Sigmoid colon (tissue), 7 donors: ENCODE data around the gene TMEM121B. TPM values are rescaled to one million over a fixed set of nuclear protein-coding genes. Genes with fewer than 3 reads are reported as not detected.
A peak's percentile ranks its signal among the peaks of the same experiment; 100 is the strongest.

Experiments
- DNase-seq: peaks from one replicate; pipeline ENCODE4 v3.0.0-alpha.2; 2019
- H3K27ac ChIP-seq, 4 donors: fragments of 200-600 bp; sonication (generic); one replicate each; pipeline ENCODE4 v1.5.1; 2016 to 2019; ENCODE audit warnings: mild to moderate bottlenecking in 1 of 4
- H3K27me3 ChIP-seq, 3 donors: fragments of 200-600 bp; sonication (generic); one replicate each; pipeline ENCODE4 v1.5.1; 2019; ENCODE audit warnings: mild to moderate bottlenecking in 1 of 3
- H3K36me3 ChIP-seq, 4 donors: fragments of 200-600 bp; sonication (generic); one replicate each; pipeline ENCODE4 v1.5.1; 2016 to 2019
- H3K4me1 ChIP-seq, 4 donors: fragments of 200-600 bp; sonication (generic); one replicate each; pipeline ENCODE4 v1.5.1; 2017 to 2019
- H3K4me3 ChIP-seq, 4 donors: fragments of 200-600 bp; sonication (generic); one replicate each; pipeline ENCODE4 v1.5.1; 2017 to 2019; ENCODE audit warnings: mild to moderate bottlenecking in 2 of 4, moderate library complexity in 1 of 4
- H3K9me3 ChIP-seq, 4 donors: fragments of 200-600 bp in 3 of 4; sonication (generic) in 3 of 4; one replicate each; pipeline versions ENCODE4 v1.5.1 to v1.6.1; 2013 to 2019
- EP300 ChIP-seq, 4 donors: sonication (generic); formaldehyde crosslinking; IDR thresholded peaks; one replicate each; pipeline ENCODE4 v1.6.1; 2017; ENCODE audit warnings: antibody characterized with exemption in 4 of 4
- POLR2A ChIP-seq, 2 donors: fragments of 450-650 bp; IDR thresholded peaks; one replicate each; pipeline ENCODE4 v1.6.1; 2016; ENCODE audit warnings: antibody characterized with exemption in 2 of 2, mild to moderate bottlenecking in 2 of 2, moderate library complexity in 2 of 2
- POLR2AphosphoS5 ChIP-seq, 4 donors: sonication (generic); formaldehyde crosslinking; IDR thresholded peaks; one replicate each; pipeline ENCODE4 v1.6.1; 2017; ENCODE audit warnings: antibody characterized with exemption in 4 of 4
- WGBS, 2 donors: extraction: QIAGEN DNeasy Blood & Tissue Kit; methylation state at CpG; one replicate each; pipeline ENCODE4 v1.1.7; 2013; 5-methylcytosine and 5-hydroxymethylcytosine counted together
- intact Hi-C: fragments of 100-400 bp; cut with DNase I; formaldehyde crosslinking; loops from one replicate; pipeline ENCODE4 v1.15.1; 2023
- polyA plus RNA-seq, 3 donors: library from polyadenylated mRNA; stranded (reverse); fragments of 200-250 nt; gene quantifications; one replicate each; pipeline ENCODE4 v1.2.3, GENCODE V29; 2013
- total RNA-seq, 4 donors: library from RNA; depleted of rRNA; stranded (reverse); fragments of >200 nt; gene quantifications; one replicate each; pipeline ENCODE4 v1.1.0, GENCODE V29; 2016
- TF ChIP-seq, protein P1 (sequence below), 4 experiments: fragments of 450-650 bp in 3 of 4; fragments of 200-600 bp in 1 of 4; IDR thresholded peaks; one replicate each; pipeline ENCODE4 v1.5.1; 2016 to 2019; ENCODE audit warnings: antibody characterized with exemption in 4 of 4, mild to moderate bottlenecking in 3 of 4, moderate library complexity in 2 of 4
- donor health status: healthy with polysubstance abuse.
- donor health status: Bipolar disorder and iron deficiency.
- donor health status: healthy.

Gene TMEM121B
- total and polyA plus RNA-seq, 7 donors = 0.17 to 0.54 (median 0.43) TPM; not detected in 3

DNA sequence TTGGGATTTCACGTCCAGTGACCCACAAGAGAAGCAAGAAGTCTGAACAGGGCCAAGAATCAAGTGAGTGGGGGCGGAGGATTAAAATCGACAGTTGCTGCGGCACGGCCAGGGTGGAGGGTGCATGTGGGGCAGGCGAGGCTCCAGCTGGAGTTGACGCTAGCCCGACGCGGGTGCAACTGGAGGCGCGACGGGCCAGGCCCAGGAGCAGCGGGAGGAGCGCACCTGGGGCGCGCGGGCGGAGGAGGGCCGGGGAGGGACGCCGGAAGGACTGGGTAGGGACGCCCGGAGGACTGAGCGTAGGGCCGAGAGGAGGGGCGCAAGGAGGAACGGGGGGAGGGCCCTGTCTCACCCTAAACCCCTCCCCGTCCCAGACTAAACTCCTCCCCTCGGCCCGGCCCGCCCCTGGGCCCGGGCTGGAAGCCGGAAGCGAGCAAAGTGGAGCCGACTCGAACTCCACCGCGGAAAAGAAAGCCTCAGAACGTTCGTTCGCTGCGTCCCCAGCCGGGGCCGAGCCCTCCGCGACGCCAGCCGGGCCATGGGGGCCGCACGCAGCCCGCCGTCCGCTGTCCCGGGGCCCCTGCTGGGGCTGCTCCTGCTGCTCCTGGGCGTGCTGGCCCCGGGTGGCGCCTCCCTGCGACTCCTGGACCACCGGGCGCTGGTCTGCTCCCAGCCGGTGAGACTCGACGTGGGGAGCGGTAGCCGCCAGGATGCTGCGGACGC, 36.4 kb downstream of the TMEM121B start, which contains the start of gene IL17RA:
Gene IL17RA, plus strand, starts transcription at position 447 of the 723 bp plus-strand sequence. Its CDS starts 92 bp downstream, at position 539.
- 1% methylated on average over 68 of the region's 68 CpGs for WGBS, 2 donors
- DNase-seq = peak; percentile 94
- peaks cover 0 to 28% (median 14%) of the 10 kb centered on the region in 4 donors for H3K4me1 ChIP-seq
- H3K27me3 ChIP-seq = peaks cover 0 to 27% (median 0%) of the 10 kb centered on the region in 3 donors
- no peaks in the 10 kb centered on the region for H3K36me3 ChIP-seq
- peak within 1 kb of the TSS; percentile 80 to 92 (median 84) for H3K27ac ChIP-seq
- TF ChIP-seq POLR2AphosphoS5 (IDR thresholded peaks at IDR 0.05) (peak; percentile 49 to 77 (median 66)), POLR2A (IDR thresholded peaks at IDR 0.05) (peak; percentile 26 to 52)
- TF ChIP-seq, protein P1, sequence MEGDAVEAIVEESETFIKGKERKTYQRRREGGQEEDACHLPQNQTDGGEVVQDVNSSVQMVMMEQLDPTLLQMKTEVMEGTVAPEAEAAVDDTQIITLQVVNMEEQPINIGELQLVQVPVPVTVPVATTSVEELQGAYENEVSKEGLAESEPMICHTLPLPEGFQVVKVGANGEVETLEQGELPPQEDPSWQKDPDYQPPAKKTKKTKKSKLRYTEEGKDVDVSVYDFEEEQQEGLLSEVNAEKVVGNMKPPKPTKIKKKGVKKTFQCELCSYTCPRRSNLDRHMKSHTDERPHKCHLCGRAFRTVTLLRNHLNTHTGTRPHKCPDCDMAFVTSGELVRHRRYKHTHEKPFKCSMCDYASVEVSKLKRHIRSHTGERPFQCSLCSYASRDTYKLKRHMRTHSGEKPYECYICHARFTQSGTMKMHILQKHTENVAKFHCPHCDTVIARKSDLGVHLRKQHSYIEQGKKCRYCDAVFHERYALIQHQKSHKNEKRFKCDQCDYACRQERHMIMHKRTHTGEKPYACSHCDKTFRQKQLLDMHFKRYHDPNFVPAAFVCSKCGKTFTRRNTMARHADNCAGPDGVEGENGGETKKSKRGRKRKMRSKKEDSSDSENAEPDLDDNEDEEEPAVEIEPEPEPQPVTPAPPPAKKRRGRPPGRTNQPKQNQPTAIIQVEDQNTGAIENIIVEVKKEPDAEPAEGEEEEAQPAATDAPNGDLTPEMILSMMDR (IDR thresholded peaks at IDR 0.05) = no peak
- H3K4me3 ChIP-seq = peak within 1 kb of the TSS; percentile 45 to 87 (median 68)
- intact Hi-C loops = loop anchor here (5.0 kb wide), 2 partner anchors 73 to 88 kb away; partner anchors contain the start of gene HDHD5
- H3K9me3 ChIP-seq = no peaks in the 10 kb centered on the region

DNA sequence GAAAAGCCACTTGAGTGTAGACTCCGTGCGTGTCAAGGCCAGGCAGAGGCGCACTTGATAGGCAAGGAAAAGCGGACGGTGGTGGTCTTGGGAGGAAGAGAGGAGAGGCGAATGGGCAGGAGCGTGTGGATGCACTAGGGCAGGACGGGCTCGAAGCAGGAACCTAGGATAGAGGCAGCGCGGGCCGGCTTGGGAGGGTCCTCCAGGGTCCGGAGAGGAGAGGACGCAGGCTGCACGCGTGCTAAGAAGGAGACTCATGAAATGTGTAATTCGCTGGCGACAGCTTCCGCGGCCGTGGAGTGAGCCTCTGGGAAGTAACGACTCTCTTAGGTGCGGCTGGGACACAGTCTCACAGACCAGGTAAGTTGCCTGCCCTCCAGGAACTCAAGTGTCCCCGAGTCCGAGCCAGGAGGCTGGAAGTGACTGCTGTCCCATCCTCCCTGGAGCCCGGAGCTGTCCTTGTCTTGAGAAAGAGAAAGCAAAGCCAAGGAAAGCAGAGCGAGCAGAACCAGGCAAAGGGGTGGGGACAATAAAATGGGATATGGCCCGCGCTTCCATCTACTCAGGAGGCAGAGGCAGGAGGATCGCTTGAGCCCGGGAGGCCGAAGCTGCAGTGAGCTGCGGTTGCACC, 37.2 kb downstream of the TMEM121B start:
- peak overlapping the region in 3 of 4 donors; percentile 63 to 87 (median 72) for H3K4me3 ChIP-seq
- no peaks in the 10 kb centered on the region for H3K36me3 ChIP-seq
- peaks cover 0 to 27% (median 0%) of the 10 kb centered on the region in 3 donors for H3K27me3 ChIP-seq
- H3K4me1 ChIP-seq = peaks cover 0 to 28% (median 14%) of the 10 kb centered on the region in 4 donors
- TF ChIP-seq POLR2AphosphoS5 (IDR thresholded peaks at IDR 0.05) (no peak), POLR2A (IDR thresholded peaks at IDR 0.05) (no peak), EP300 (IDR thresholded peaks at IDR 0.05) (no peak)
- TF ChIP-seq, protein P1 (IDR thresholded peaks at IDR 0.05) = no peak
- H3K9me3 ChIP-seq = no peaks in the 10 kb centered on the region
- DNase-seq = no peak
- intact Hi-C loops = loop anchor here (5.0 kb wide), 2 partner anchors 73 to 88 kb away; partner anchors contain the start of gene HDHD5
- WGBS, 2 donors = 90 to 91% methylated on average over 33 of the region's 33 CpGs
- peak overlapping the region; percentile 80 to 92 (median 84) for H3K27ac ChIP-seq

DNA sequence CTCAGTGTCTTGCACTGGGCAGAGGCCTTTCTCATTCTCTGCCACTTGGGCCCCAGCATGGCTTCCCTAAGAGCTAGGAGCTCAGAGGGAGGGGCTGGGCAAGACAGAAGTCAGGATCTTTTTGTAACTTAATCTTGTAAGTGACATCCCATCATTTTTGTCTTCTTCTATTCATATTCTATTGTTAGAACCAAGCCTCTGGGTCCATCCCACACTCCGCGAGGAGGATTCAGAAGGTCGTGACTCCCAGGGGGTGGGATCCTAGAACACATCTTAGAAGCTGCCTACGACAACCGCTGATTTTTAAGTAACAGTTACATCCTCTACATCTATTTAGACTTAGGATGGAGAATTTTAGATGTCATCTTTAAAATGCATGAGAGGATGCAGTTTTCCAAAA, 37.9 kb downstream of the TMEM121B start:
- DNase-seq = no peak
- no peaks in the 10 kb centered on the region for H3K36me3 ChIP-seq
- peaks cover 0 to 28% (median 14%) of the 10 kb centered on the region in 4 donors for H3K4me1 ChIP-seq
- H3K27me3 ChIP-seq = peaks cover 0 to 27% (median 0%) of the 10 kb centered on the region in 3 donors
- H3K4me3 ChIP-seq = no peak overlapping the region
- WGBS, 2 donors = 95 to 97% methylated on average over 5 of the region's 5 CpGs
- intact Hi-C loops = loop anchor here (5.0 kb wide), 2 partner anchors 74 to 89 kb away; partner anchors contain the start of gene HDHD5
- no peak for TF ChIP-seq EP300 (IDR thresholded peaks at IDR 0.05)
- TF ChIP-seq POLR2A (IDR thresholded peaks at IDR 0.05) = no peak
- no peak for TF ChIP-seq POLR2AphosphoS5 (IDR thresholded peaks at IDR 0.05)
- TF ChIP-seq, protein P1 (IDR thresholded peaks at IDR 0.05) = no peak
- no peaks in the 10 kb centered on the region for H3K9me3 ChIP-seq
- H3K27ac ChIP-seq = no peak overlapping the region

DNA sequence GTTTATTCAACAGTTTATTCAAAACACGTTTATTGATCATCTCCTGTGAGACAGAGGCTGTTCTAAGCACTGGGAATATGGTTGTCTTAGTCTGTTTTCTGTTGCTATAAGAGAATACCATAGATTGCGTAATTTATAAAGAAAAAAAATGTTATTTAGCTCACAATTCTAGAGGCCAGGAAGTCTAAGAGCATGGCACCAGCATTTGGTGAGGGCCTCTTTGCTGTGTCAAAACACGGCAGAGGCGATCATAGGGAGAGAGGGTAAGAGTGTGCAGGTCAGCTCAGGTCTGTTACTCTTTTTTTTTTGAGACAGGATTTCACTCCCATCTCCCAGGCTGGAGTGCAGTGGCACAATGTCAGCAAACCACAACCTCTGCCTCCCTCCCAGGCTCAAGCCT, 41.6 kb downstream of the TMEM121B start:
- WGBS, 2 donors = 76 to 88% methylated on average over 4 of the region's 4 CpGs
- TF ChIP-seq POLR2A (IDR thresholded peaks at IDR 0.05) (no peak), EP300 (IDR thresholded peaks at IDR 0.05) (no peak), POLR2AphosphoS5 (IDR thresholded peaks at IDR 0.05) (no peak)
- TF ChIP-seq, protein P1 (IDR thresholded peaks at IDR 0.05) = no peak
- no peaks in the 10 kb centered on the region for H3K36me3 ChIP-seq
- intact Hi-C loops = no loop called here
- H3K27me3 ChIP-seq = peaks cover 0 to 10% (median 5%) of the 10 kb centered on the region in 3 donors
- DNase-seq = no peak
- H3K4me1 ChIP-seq = peaks cover 0 to 6% (median 2%) of the 10 kb centered on the region in 4 donors
- H3K9me3 ChIP-seq = no peaks in the 10 kb centered on the region
- H3K27ac ChIP-seq = no peak overlapping the region
- H3K4me3 ChIP-seq = no peak overlapping the region
